Subcutaneous adipose tissue (tissue), 4 donors: ENCODE results near the gene SPAG17. TPM values are rescaled to one million over a fixed set of nuclear protein-coding genes. Genes with fewer than 3 reads are reported as not detected.

Experiments
- total RNA-seq, 4 donors: library from RNA; depleted of rRNA; stranded (reverse); fragments of >200 nt; gene quantifications; one replicate each; pipeline ENCODE4 v1.1.0, GENCODE V29; 2016
- TF ChIP-seq, protein P1 (sequence below): fragments of 450-650 bp; IDR thresholded peaks from one replicate; pipeline ENCODE4 v1.5.1; 2016; ENCODE audit warnings: low read depth, mild to moderate bottlenecking, control low read depth, antibody characterized with exemption, moderate library complexity

The SPAG17 gene
- total RNA-seq, 4 donors from 2014 or later: 0.82 to 2.7 (median 1.6) TPM

- TF ChIP-seq, protein P1, sequence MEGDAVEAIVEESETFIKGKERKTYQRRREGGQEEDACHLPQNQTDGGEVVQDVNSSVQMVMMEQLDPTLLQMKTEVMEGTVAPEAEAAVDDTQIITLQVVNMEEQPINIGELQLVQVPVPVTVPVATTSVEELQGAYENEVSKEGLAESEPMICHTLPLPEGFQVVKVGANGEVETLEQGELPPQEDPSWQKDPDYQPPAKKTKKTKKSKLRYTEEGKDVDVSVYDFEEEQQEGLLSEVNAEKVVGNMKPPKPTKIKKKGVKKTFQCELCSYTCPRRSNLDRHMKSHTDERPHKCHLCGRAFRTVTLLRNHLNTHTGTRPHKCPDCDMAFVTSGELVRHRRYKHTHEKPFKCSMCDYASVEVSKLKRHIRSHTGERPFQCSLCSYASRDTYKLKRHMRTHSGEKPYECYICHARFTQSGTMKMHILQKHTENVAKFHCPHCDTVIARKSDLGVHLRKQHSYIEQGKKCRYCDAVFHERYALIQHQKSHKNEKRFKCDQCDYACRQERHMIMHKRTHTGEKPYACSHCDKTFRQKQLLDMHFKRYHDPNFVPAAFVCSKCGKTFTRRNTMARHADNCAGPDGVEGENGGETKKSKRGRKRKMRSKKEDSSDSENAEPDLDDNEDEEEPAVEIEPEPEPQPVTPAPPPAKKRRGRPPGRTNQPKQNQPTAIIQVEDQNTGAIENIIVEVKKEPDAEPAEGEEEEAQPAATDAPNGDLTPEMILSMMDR: no peak
Measured at GRCh38 chr1:118047006-118047649, 137.9 kb downstream of the SPAG17 start.

DNA sequence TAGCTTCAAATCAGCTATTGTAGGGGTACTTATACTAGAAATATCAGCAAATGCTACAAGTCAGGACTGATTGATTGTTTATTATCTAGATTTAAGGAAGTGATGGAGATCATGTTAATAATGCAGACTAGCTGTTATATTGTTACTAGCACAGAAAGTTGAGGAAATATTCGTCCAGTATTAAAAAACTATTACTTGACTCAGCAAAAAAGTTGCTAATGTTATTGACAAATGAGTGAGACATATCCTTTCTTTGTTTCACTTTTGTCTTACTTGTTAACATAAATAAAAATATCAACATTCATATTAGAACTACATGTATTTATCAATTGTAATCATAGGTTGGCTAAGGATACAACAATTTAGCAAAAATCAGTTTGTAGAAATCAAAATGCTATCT is 141.4 kb downstream of the SPAG17 start:
- TF ChIP-seq, protein P1: no peak

- TF ChIP-seq, protein P1: no peak
Measured at GRCh38 chr1:118042501-118042900, 142.5 kb downstream of the SPAG17 start.

- TF ChIP-seq, protein P1: no peak
Measured at GRCh38 chr1:118039170-118039569, 145.9 kb downstream of the SPAG17 start.

GRCh38 chr1:118032883-118033282 is 152.1 kb downstream of the SPAG17 start:
- TF ChIP-seq, protein P1: no peak

DNA sequence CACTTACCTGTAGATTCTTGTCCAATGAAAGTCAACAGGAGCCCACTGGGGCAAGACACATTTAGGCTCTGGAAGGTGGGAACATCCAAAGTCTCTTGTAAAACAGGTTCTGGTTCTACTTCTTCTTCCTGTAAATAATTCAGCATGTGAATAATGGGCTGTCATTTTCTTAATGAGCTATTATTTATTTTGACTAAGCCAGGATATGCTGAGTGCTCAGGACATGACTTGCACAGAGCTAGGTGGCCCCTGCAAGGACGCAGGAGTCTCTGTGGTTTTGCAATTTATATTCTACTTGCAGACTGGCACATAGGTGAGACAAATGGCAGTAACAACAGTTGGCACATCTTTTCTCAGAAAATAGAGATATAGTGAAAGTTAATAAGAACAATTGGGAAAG is 156.8 kb downstream of the SPAG17 start:
- TF ChIP-seq, protein P1: no peak

- TF ChIP-seq, protein P1: no peak
Measured at GRCh38 chr1:118023199-118023598, 161.8 kb downstream of the SPAG17 start.
